ENCODE results near the gene ABCB11.

ABCB11 gene

DNA sequence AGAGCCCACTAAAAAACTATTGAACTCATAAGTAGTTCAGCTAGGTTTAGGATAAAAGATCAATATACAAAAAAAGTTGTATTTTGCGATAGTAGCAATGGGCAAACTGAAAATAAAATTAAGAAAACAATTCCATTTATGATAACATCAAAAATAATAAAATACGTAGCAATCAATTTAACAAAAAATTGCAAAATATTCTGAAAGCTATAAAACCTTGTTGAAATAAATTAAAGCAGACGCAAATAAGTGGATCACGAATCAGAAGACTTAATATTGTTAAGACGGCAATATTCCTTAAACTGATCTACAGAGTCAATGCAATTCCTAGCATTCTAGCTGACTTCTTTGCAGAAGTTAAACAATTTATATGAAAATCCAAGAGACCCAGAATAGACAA lies 24.5 kb downstream of the ABCB11 start:
- DNase-seq, result no peak

DNA sequence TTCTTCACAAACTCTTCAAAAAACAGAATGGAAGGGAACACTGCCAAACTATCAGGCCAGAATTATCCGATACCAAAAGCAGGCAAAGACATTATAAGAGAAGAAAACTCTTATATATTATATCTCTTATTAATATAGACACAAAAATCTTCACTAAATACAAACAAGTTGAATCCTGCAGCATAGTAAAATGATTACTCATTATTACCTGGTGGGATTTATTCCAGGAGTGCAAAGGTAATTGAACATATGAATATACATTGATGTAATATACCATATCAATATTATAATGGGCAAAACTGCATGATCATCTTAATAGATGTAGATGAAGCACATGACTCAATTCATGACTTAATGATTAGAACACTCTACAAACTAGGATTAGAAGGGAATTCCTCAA lies 25.1 kb downstream of the ABCB11 start:
- no peak for DNase-seq

GRCh38 chr2:169005080-169005598 lies 26.0 kb downstream of the ABCB11 start:
- DNase-seq, result no peak

DNA sequence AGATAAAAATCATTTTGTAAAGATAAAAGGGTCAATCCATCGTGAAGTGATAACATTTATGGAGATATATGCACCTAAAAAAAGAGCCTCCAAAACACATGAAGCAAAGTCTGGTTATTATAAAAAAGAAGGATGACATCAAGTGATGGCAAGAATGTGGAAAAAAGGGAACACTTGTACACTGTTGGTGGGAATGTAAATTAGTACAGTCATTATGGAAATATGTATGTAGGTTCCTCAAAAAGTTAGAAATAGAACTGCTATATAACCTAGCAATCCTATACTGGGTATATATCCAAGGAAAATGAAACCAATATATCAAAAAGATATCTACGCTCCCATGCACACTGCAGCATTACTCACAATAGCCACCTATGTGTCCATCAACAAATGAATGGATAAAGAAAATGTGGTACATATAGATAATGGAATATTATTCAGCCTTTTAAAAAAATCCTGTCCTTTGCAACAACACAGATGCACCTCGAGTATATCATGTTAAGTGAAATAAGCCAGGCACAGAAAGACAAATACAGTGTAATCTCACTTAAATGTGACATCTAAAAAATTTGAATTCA lies 28.9 kb downstream of the ABCB11 start:
- DNase-seq, result no peak

- no peak for DNase-seq
Observed at GRCh38 chr2:169001116-169001815, 29.9 kb downstream of the ABCB11 start.

- no peak for DNase-seq
Observed at GRCh38 chr2:168999668-169000213, 31.4 kb downstream of the ABCB11 start.

GRCh38 chr2:168998609-168999211 lies 32.4 kb downstream of the ABCB11 start:
- DNase-seq, result no peak

GRCh38 chr2:168997794-168998193 lies 33.3 kb downstream of the ABCB11 start:
- no peak for DNase-seq

GRCh38 chr2:168997118-168997521 lies 34.0 kb downstream of the ABCB11 start:
- DNase-seq, result no peak

GRCh38 chr2:168995744-168996143 lies 35.4 kb downstream of the ABCB11 start:
- DNase-seq, result no peak

DNA sequence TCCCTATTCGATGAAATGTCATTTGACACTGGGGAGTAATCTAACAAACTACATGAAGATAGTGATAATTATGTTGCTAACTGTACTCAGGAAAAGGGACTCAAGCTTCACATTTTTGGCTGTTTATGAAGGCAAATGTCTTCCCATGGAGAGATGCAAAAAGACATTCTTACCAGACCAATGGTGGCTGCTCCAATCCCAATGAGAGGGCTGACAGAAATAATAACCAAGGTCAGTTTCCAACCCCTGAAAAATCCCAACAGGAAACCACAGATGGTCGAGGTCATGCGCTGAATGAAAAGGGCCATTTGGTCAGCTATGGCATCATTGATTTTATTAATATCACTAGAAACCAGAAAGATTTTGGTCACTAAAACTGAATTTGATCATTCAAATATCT lies 37.6 kb downstream of the ABCB11 start:
- no peak for DNase-seq

- DNase-seq, result no peak
Observed at GRCh38 chr2:168992591-168993349, 38.4 kb downstream of the ABCB11 start.

DNA sequence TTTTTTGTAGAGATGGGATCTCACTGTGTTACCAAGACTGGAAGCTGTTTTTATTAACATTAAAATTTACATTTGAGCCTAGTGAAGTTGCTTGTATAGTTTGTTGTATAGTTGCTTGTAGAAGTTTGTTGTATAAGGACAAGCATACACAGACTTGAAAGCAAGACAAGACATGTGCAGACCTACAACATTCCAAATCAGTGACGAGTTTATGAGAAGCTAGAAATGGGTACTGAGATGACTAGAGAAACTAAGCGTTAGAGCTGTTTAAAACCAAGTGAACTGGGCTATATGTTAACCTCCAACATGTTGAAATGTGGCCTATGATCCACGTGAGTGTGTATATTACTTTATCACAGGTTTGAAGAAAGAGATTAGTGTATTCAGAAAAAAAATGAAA lies 39.1 kb downstream of the ABCB11 start:
- DNase-seq, result no peak

GRCh38 chr2:168988755-168989154 lies 42.4 kb downstream of the ABCB11 start:
- DNase-seq, result no peak

DNA sequence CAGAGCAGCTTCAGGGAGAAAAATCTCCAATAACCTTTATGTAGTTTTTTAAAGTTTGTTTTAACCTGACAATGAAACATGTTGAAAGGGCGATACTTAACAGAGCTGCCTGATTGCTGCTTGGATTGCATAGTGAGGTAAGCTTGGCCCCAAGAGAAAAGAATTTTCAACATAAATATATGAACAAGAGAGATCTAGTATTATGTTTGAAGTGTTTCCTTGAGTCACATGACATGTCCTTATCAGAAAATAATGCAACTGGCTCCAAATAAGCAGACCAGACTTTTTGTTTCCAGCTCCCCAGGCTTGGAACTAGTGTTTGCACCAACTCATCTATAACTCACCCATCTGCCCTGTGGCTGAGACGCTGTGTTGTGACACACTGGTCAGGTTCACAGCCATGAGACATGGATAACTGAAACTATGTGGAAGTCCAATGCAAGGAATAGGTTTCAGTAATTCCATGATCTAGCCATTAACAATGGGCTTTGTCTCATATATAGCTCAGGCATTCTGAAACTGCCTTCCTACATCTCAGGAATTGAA lies 44.7 kb downstream of the ABCB11 start:
- no peak for DNase-seq

DNA sequence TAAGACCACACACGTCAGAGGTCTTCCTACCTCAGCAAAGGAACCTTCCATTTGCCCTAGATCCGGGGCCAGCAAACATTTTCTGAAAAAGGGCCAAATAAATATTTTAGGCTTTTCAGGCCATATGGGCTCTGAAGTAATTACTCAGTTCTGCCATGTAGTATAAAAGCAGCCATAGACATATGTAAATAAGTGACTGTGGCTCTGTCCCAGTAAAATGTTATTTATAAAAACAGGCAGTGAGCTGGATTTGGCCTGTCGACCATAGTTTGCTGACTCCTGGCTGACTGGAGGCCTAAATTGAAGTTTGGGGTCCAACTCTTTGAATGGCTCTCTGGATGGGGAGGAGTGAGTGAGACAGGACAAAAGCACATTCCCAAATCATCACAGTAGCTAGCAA lies 49.5 kb downstream of the ABCB11 start:
- DNase-seq, result no peak

GRCh38 chr2:168978461-168978861 lies 52.7 kb downstream of the ABCB11 start:
- DNase-seq, result no peak

- DNase-seq, result no peak
Observed at GRCh38 chr2:168977608-168978007, 53.5 kb downstream of the ABCB11 start.

GRCh38 chr2:168976034-168976654 lies 55.0 kb downstream of the ABCB11 start:
- no peak for DNase-seq

- no peak for DNase-seq
Observed at GRCh38 chr2:168974428-168974827, 56.7 kb downstream of the ABCB11 start.

DNA sequence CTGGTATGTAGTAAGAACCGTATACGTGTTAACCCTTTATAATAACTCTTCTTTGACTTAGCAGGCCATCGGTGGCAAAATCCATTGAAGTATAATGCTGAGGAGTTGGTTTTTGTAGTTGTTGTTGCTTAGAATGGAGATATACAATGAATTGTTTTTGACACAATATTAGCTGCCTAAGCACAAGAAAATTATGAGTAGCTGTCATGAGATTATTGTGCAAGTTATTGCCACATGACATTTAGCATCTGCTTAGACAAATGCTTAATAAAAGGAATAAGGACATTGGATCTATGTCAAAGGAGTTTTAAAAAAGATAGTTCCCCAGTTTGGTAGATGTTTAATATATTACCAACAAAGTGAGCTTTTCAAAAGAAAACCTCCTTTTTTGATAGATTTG lies 59.9 kb downstream of the ABCB11 start:
- DNase-seq, result no peak

DNA sequence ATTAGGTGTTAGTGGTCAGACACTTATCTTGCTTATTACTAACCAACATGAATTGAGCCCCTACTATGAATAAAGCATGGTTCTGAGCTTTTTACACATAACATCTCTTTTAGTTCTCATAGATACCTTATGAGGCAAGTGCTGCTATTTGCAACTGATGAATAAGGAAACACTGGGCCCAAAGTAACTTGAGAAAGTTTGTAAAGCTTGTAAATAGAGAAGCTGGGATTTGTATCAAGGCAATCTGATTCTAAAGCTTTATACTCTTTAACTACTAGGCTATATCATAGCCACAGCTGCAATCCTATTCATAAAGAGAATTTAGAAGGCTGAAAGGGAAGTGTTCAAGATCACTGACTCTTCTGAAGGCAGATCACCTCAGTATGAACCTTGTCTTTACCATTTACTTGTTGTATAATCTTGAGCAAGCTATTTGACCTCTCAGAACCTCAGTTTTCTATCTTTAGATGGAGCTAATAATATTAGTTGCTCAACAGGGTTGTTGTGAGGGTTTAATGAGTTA lies 60.4 kb downstream of the ABCB11 start:
- DNase-seq, result no peak

All from CD4-positive, alpha-beta T cell treated with Interleukin-10 for 1 hour (primary cell).